A549 treated with ZK216348 at 1 μM for 4 hours (cell line): ENCODE results near the gene AP3S2. TPM values are rescaled to one million over a fixed set of nuclear protein-coding genes. Genes with fewer than 3 reads are reported as not detected.

ENCODE experiments used
- total RNA-seq: library from RNA; stranded (reverse); fragments of 200-300 nt; extraction: Qiagen RNA extraction; gene quantifications from 5 replicates; pipeline ENCODE4 v1.2.3, GENCODE V29; 2022; ENCODE audit warnings: low read depth

Gene AP3S2
- 36.0 to 82.2 TPM (median 44.7 TPM) in 5 replicates for total RNA-seq

DNA sequence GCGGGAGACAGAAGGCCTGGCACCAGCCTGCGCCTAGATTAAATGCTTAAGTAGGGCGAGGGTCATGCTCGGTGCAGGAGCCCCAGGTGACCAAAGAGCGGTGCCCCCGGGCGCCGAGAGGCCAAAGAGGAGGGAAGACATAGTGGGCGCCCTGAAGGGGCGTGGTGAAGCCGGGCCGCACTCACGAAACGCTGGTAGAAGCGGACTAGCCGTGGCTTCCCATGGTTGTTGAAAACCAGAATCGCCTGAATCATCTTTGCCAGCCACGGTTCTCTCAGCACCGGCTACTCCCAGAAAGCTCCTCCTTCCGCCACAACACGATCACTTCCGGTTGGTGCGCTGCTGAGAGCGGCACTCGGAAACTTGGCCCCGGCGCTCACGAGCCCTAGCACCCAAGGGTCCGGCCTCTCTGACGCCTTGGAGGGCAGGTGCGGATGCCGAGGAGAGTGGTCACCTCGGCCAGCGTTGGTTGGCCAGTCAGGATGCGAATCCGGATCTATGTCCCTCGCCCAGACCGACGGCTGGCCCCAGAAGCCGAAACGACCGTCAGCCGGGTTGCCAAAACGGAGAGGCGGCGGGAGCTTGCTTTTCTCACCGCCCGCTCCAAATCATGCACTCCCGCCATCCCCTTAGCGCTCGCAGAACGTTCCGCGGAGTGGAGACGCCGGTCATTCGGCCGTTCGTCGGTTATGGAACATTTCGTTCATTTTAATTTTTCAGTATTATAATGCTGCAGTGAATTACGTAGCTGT lies at the start of gene AP3S2:
TSS of gene AP3S2 (minus strand) at position 299 of the 752 bp plus-strand sequence. CDS start at position 254, 45 bp downstream.

GRCh38 chr15:89912674-89913396 lies 19.0 kb upstream of the AP3S2 start, which contains the start of gene ARPIN:
Gene ARPIN (minus strand): TSS chr15:89912952. CDS start chr15:89912835, 117 bp downstream.

Other genes with a start within 250 kb of the AP3S2 start
- 3.1 to 5.6 TPM (median 4.8 TPM) in 5 replicates for gene KIF7, start 238.5 kb downstream of the AP3S2 start, total RNA-seq
- 0.09 to 0.11 TPM (median 0.10 TPM) in 3 of 5 replicates, not detected in the others for gene PLIN1, start 214.6 kb downstream of the AP3S2 start, total RNA-seq
- 6.8 to 8.1 TPM (median 8.0 TPM) in 5 replicates for gene PEX11A, start 203.2 kb downstream of the AP3S2 start, total RNA-seq
- 0.09 to 0.64 TPM (median 0.18 TPM) in 5 replicates for gene WDR93, start 203.2 kb downstream of the AP3S2 start, total RNA-seq
- 1.1 to 10.2 TPM (median 5.1 TPM) in 5 replicates for gene MESP1, start 142.7 kb downstream of the AP3S2 start, total RNA-seq
- gene MESP2, start 117.7 kb downstream of the AP3S2 start, total RNA-seq: 0.44 to 0.95 TPM (median 0.65 TPM) in 4 of 5 replicates, not detected in the other
- 49.2 to 71.8 TPM (median 63.0 TPM) in 5 replicates for gene ANPEP, start 79.1 kb downstream of the AP3S2 start, total RNA-seq
- 8.9 to 13.5 TPM (median 11.4 TPM) in 5 replicates for gene ARPIN, start 19.0 kb upstream of the AP3S2 start, total RNA-seq
- 12.3 to 16.3 TPM (median 15.9 TPM) in 5 replicates for gene ZNF710, start 107.3 kb upstream of the AP3S2 start, total RNA-seq
- 37.7 to 52.5 TPM (median 43.7 TPM) in 5 replicates for gene IDH2, start 208.5 kb upstream of the AP3S2 start, total RNA-seq